ENCODE data around the gene BMP15. TPM values are rescaled to one million over a fixed set of nuclear protein-coding genes. Genes with fewer than 3 reads are reported as not detected.

Gene BMP15
- total RNA-seq, 4 donors from 2014 or later: not detected

DNA sequence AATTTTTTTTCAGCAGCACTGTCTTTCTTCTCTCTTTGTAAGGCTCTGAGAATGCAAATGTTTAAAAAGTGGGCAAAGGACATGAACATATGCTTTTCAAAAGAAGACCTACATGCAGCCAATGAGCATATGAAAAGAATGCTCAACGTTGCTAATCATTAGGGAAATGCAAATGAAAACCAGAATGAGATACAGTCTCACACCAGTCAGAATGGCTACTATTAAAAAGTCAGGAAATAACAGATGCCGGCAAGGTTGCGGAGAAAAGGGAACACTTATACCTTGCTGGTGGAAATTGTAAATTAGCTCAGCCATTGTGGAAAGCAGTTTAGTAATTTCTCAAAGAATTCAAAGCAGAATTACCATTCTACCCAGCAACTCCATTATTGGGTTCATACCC, 51.6 kb downstream of the BMP15 start:
- intact Hi-C loops (cut with DNase I; ENCODE audit: low total_unique reads): no loop called here
- in situ Hi-C loops (cut with MboI; ENCODE audit: low pct_ligation_motif_present in 1 of 4, low pct_unique_long_range_greater_than_20kb in 1 of 4, low sequenced_read_pairs in 3 of 4): no loop called here
- Histone ChIP-seq H3K4me3 (no peak overlapping the region), H3K4me1 (no peaks in the 10 kb centered on the region), H3K27ac (no peak overlapping the region), H3K36me3 (no peaks in the 10 kb centered on the region), H3K9me3 (no peaks in the 10 kb centered on the region), H3K27me3 (no peaks in the 10 kb centered on the region)
- TF ChIP-seq POLR2AphosphoS5 (IDR thresholded peaks at IDR 0.05) (no peak), EP300 (IDR thresholded peaks at IDR 0.05; ENCODE audit: low read depth) (no peak), POLR2A (IDR thresholded peaks at IDR 0.05) (no peak)
- TF ChIP-seq, protein P1, sequence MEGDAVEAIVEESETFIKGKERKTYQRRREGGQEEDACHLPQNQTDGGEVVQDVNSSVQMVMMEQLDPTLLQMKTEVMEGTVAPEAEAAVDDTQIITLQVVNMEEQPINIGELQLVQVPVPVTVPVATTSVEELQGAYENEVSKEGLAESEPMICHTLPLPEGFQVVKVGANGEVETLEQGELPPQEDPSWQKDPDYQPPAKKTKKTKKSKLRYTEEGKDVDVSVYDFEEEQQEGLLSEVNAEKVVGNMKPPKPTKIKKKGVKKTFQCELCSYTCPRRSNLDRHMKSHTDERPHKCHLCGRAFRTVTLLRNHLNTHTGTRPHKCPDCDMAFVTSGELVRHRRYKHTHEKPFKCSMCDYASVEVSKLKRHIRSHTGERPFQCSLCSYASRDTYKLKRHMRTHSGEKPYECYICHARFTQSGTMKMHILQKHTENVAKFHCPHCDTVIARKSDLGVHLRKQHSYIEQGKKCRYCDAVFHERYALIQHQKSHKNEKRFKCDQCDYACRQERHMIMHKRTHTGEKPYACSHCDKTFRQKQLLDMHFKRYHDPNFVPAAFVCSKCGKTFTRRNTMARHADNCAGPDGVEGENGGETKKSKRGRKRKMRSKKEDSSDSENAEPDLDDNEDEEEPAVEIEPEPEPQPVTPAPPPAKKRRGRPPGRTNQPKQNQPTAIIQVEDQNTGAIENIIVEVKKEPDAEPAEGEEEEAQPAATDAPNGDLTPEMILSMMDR (IDR thresholded peaks at IDR 0.05): no peak
- 67 to 68% methylated on average over 3 of the region's 3 CpGs for WGBS, 2 donors (ENCODE audit: low coverage in 1 of 2)
- DNase-seq: no peak

DNA sequence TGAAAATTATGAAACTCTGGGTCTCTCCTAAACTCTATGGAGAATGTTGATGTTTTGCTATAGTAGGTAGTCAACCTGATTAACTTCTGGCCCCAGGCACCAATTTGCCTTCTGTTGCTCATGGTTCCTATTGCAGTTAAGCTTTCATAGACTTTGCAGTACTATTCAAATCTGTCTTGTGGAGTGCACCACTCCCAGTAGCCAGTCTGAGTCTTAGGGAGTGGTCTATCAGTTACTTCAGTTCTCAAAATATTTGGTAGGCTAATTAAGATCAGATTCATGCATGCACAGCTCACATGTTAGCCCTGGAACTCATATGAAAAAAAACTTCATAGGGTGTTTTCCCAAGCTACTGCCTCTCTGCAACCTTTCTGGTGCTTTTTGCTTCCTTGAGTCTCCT, 53.3 kb downstream of the BMP15 start:
- no peak for DNase-seq
- Histone ChIP-seq H3K27ac (no peak overlapping the region), H3K27me3 (no peaks in the 10 kb centered on the region), H3K4me1 (no peaks in the 10 kb centered on the region), H3K9me3 (no peaks in the 10 kb centered on the region), H3K36me3 (no peaks in the 10 kb centered on the region), H3K4me3 (no peak overlapping the region)
- TF ChIP-seq, protein P1 (IDR thresholded peaks at IDR 0.05): no peak
- no peak for TF ChIP-seq POLR2AphosphoS5 (IDR thresholded peaks at IDR 0.05)
- no peak for TF ChIP-seq EP300 (IDR thresholded peaks at IDR 0.05; ENCODE audit: low read depth)
- TF ChIP-seq POLR2A (IDR thresholded peaks at IDR 0.05): no peak
- in situ Hi-C loops (cut with MboI; ENCODE audit: low pct_ligation_motif_present in 1 of 4, low pct_unique_long_range_greater_than_20kb in 1 of 4, low sequenced_read_pairs in 3 of 4): no loop called here
- intact Hi-C loops (cut with DNase I; ENCODE audit: low total_unique reads): no loop called here

Other genes starting within 250 kb of the BMP15 start
- 1 to 10 TPM; 2.3 to 7.1 (median 3.2) TPM for gene SHROOM4, start 96.5 kb upstream of the BMP15 start, total RNA-seq